GM06990 (cell line): ENCODE data around the gene HBP1.
"Not testable (repeated sequence)": the region's sequence is repeated elsewhere in the genome, so short reads cannot be mapped to it uniquely, and the experiment has no call there.

Experiments
- DNase-seq: peaks from one replicate; pipeline ENCODE4 v3.0.0-alpha.2; 2011; ENCODE audit not compliant: insufficient read length; ENCODE audit errors: extremely low read depth
- H3K27me3 ChIP-seq: replicated peaks from 2 replicates; pipeline ENCODE4 v1.6.0; 2011; ENCODE audit warnings: low read length; ENCODE audit not compliant: control insufficient read depth, insufficient read depth
- H3K36me3 ChIP-seq: 2 replicates; pipeline ENCODE4 v1.5.1; 2011; ENCODE audit warnings: low read length; ENCODE audit not compliant: control insufficient read depth, insufficient read depth
- H3K4me3 ChIP-seq: replicated peaks from 2 replicates; pipeline ENCODE4 v1.5.1; 2011; ENCODE audit warnings: low read depth, mild to moderate bottlenecking, control low read depth, low read length
- TF ChIP-seq, protein P1 (sequence below): IDR thresholded peaks from 2 replicates; pipeline ENCODE4 v1.5.1; 2011; ENCODE audit warnings: low read length, control low read depth, mild to moderate bottlenecking, inconsistent platforms; ENCODE audit not compliant: insufficient read depth, poor library complexity, severe bottlenecking

Gene HBP1

DNA sequence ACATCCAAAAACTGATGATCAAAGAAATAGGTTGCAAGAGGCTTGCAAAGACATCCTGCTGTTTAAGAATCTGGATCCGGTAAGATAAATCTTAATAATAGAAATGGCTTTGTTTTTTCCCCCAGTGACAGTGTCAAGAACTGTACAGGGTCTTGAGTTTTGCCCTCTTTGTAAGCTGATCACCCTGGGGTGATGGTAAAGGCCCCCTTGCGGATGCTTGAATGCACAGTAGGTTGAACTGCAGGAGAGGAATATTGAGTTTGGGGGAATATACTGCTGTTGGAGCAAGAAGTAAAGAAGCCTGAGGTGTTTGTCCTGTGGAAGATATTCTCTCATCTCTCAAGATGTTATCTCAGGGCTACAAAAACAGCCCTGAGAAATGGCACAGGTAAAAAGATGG is 40.6 kb upstream of the HBP1 start:
- Histone ChIP-seq H3K4me3 (no peak overlapping the region), H3K27me3 (no peaks in the 10 kb centered on the region), H3K36me3 (no peaks in the 10 kb centered on the region)
- DNase-seq: no peak
- TF ChIP-seq, protein P1, sequence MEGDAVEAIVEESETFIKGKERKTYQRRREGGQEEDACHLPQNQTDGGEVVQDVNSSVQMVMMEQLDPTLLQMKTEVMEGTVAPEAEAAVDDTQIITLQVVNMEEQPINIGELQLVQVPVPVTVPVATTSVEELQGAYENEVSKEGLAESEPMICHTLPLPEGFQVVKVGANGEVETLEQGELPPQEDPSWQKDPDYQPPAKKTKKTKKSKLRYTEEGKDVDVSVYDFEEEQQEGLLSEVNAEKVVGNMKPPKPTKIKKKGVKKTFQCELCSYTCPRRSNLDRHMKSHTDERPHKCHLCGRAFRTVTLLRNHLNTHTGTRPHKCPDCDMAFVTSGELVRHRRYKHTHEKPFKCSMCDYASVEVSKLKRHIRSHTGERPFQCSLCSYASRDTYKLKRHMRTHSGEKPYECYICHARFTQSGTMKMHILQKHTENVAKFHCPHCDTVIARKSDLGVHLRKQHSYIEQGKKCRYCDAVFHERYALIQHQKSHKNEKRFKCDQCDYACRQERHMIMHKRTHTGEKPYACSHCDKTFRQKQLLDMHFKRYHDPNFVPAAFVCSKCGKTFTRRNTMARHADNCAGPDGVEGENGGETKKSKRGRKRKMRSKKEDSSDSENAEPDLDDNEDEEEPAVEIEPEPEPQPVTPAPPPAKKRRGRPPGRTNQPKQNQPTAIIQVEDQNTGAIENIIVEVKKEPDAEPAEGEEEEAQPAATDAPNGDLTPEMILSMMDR: no peak

DNA sequence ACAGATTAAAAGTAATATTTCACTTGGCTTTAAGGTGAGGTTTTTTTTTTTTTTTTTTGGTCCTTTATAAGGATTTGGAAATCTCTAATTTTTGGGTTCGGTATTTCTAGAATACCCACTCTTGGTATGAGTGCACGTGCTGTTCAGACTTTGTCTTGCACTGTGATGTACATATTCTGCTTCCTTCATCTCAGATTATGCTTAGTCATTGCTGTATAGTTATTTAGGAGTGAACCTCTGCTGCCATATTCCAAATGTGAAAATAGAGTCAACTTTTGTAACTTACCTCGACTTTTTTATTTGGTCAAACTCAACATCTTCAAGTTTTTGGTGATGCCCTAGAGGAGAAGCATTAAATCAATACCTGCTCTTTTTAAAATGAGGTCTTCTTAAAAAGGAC is 40.1 kb upstream of the HBP1 start:
- no peaks in the 10 kb centered on the region for H3K36me3 ChIP-seq
- DNase-seq: no peak
- TF ChIP-seq, protein P1: no peak
- H3K4me3 ChIP-seq: no peak overlapping the region
- H3K27me3 ChIP-seq: no peaks in the 10 kb centered on the region

DNA sequence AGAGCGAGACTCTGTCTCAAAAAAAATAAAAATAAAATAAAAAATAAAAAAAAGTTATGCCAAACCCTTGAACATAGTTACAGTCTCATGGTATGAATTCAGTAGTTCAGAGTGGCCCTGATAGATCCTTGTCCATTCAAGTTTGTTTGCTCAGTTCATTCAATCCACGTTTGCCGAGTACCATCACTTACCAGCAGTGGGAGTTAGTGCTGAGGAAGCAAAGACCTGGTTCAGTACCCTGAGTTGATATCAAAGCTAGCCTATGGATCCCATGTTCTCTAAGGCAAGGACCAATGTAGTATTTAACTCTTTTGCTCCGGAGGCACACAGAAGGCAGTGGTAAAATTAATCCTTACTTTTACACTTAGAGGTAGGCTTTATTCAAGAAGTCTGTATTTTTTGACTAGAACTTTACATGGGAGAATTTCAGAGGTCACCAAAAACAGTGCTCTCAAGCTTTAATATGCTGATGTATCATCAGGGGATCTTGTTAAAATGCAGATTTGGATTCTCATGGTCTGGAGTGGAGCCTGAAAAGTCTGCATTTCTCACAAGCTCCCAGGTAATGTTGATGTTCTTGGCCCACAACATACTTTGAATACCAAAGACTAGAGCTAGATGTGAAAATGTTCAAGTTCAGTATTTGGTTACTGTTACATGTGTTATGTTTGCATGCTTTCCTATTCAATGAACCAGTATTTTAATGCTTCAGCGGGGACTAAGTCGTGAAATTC is 38.1 kb upstream of the HBP1 start:
- H3K27me3 ChIP-seq: no peaks in the 10 kb centered on the region
- H3K4me3 ChIP-seq: no peak overlapping the region
- TF ChIP-seq, protein P1: peak; percentile 9
- DNase-seq: no peak
- no peaks in the 10 kb centered on the region for H3K36me3 ChIP-seq

DNA sequence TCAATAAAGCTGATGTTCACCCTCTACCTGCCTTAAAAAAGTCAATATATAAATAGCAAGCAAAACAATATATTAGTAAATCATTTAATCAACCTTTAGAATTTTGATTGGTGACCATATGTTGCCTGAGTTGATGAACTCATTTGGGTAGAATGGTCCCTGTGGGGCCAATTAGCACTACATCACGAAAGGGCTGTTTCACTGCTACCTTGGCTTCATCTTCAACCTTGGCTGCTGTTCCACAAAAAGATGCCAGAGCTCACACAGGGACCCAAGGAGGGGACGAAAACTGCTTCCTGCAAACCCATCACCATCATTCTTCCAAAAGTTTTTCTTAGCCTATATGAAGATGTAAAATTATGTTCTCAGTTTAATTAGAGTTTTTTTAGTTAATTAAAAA is 35.4 kb upstream of the HBP1 start:
- Histone ChIP-seq H3K27me3 (no peaks in the 10 kb centered on the region), H3K4me3 (no peak overlapping the region), H3K36me3 (no peaks in the 10 kb centered on the region)
- TF ChIP-seq, protein P1: no peak
- DNase-seq: no peak

DNA sequence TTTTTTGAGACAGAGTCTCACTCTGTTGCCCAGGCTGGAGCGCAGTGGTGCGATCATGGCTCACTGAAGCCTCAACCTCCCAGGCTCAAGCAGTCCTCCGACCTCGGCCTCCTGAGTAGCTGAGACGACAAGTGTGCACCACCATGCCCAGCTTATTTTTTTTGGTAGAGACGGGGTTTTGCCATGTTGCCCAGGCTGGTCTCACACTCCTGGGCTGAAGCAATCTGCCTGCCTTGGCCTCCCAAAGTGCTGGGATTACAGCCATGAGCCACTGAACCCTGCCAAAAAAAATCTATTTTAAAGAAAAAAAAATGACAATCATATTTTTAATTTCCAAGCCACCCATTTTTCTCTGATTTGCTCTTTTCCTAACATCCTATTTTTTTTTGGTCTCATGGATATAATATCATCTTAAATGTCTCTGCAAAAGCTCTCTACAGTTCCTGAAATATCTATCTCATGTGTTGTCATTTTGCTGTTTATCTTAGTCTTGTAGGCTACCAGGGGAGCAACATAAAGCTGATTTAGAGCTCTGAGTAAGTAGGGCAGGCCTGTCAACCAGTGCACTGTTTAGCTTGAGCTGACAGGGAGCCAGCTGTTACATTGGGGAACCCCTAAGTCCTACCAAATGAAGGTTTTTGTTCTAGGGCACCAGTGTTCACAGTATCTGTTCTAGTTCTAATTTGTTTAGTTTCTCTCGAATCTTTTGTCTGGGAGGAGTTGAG is 29.9 kb upstream of the HBP1 start:
- Histone ChIP-seq H3K36me3 (no peaks in the 10 kb centered on the region), H3K27me3 (no peaks in the 10 kb centered on the region), H3K4me3 (no peak overlapping the region)
- DNase-seq: no peak
- TF ChIP-seq, protein P1: no peak

DNA sequence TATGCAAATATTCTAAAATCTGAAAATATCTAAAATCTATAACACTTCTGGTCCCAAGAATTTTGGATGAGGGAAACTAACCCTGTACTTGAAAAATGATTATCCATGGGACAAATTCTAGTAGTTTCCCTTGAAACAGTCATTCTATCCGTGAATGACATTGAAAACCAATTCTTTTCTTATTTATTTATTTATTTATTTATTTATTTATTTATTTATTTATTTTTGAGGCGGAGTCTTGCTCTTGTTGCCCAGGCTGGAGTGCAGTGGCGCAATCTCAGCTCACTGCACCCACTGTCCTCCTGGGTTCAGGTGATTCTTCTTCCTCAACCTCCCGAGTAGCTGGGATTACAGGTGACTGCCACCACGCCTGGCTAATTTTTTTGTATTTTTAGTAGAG is 24.9 kb upstream of the HBP1 start:
- H3K36me3 ChIP-seq, H3K27me3 ChIP-seq, H3K4me3 ChIP-seq, DNase-seq: not testable (repeated sequence)
